H9 (cell line): Measurements from ENCODE around the gene TJAP1. TPM values are rescaled to one million over a fixed set of nuclear protein-coding genes. Genes with fewer than 3 reads are reported as not detected.

ENCODE experiments used
- DNase-seq: peaks from one replicate; pipeline ENCODE4 v3.0.0-alpha.2; 2017
- H2AFZ ChIP-seq: one replicate; pipeline ENCODE4 v1.6.1; 2013; ENCODE audit warnings: mild to moderate bottlenecking, low read length, control low read depth, moderate library complexity
- H2AK5ac ChIP-seq: 2 replicates; pipeline ENCODE4 v1.6.1; 2013; ENCODE audit warnings: low read length, control low read depth, mixed read lengths; ENCODE audit not compliant: insufficient read length
- H2BK120ac ChIP-seq: one replicate; pipeline ENCODE4 v1.6.1; 2013; ENCODE audit warnings: low read depth, mild to moderate bottlenecking, low read length, control low read depth, inconsistent platforms; ENCODE audit not compliant: poor library complexity, severe bottlenecking
- H2BK12ac ChIP-seq: 2 replicates; pipeline ENCODE4 v1.6.1; 2013; ENCODE audit warnings: low read length, control low read depth, mixed read lengths, low read depth; ENCODE audit not compliant: insufficient read length
- H2BK15ac ChIP-seq: 2 replicates; pipeline ENCODE4 v1.6.1; 2013; ENCODE audit warnings: low read depth, low read length, control low read depth
- H2BK20ac ChIP-seq: one replicate; pipeline ENCODE4 v1.6.1; 2013; ENCODE audit warnings: low read depth, mild to moderate bottlenecking, low read length, control low read depth, inconsistent platforms; ENCODE audit not compliant: poor library complexity, severe bottlenecking
- H2BK5ac ChIP-seq: 2 replicates; pipeline ENCODE4 v1.6.1; 2013; ENCODE audit warnings: low read length, control low read depth, mixed read lengths; ENCODE audit not compliant: insufficient read length
- H3K14ac ChIP-seq: 2 replicates; pipeline ENCODE4 v1.6.1; 2013; ENCODE audit warnings: low read length, control low read depth; ENCODE audit not compliant: insufficient read depth
- H3K18ac ChIP-seq: 2 replicates; pipeline ENCODE4 v1.6.1; 2013; ENCODE audit warnings: low read depth, mild to moderate bottlenecking, mixed read lengths, low read length, control low read depth; ENCODE audit not compliant: insufficient read length
- H3K23ac ChIP-seq: 2 replicates; pipeline ENCODE4 v1.6.1; 2013; ENCODE audit warnings: low read length, control low read depth, mixed read lengths, low read depth; ENCODE audit not compliant: insufficient read length
- H3K23me2 ChIP-seq: 2 replicates; pipeline ENCODE4 v1.6.1; 2013; ENCODE audit warnings: low read depth, mild to moderate bottlenecking, mixed read lengths, low read length, control low read depth; ENCODE audit not compliant: insufficient read length, poor library complexity, severe bottlenecking
- H3K27ac ChIP-seq: 2 replicates; pipeline ENCODE4 v1.5.1; 2013; ENCODE audit warnings: low read length, control low read depth, mixed read lengths, low read depth; ENCODE audit not compliant: insufficient read length
- H3K27me3 ChIP-seq: 2 replicates; pipeline ENCODE4 v1.6.1; 2013; ENCODE audit warnings: low read length, control low read depth, inconsistent platforms; ENCODE audit not compliant: insufficient read depth
- H3K4ac ChIP-seq: 2 replicates; pipeline ENCODE4 v1.6.1; 2013; ENCODE audit warnings: low read depth, mild to moderate bottlenecking, control low read depth, inconsistent platforms, low read length, moderate library complexity
- H3K4me1 ChIP-seq: 2 replicates; pipeline ENCODE4 v1.6.1; 2013; ENCODE audit warnings: low read length, control low read depth, inconsistent platforms; ENCODE audit not compliant: insufficient read depth
- H3K4me2 ChIP-seq: 2 replicates; pipeline ENCODE4 v1.6.1; 2013; ENCODE audit warnings: low read length, control low read depth, mixed read lengths; ENCODE audit not compliant: insufficient read length, insufficient read depth
- H3K56ac ChIP-seq: 2 replicates; pipeline ENCODE4 v1.6.1; 2013; ENCODE audit warnings: low read depth, mild to moderate bottlenecking, mixed read lengths, low read length, control low read depth; ENCODE audit not compliant: insufficient read length
- H3K79me1 ChIP-seq: 2 replicates; pipeline ENCODE4 v1.6.1; 2013; ENCODE audit warnings: low read depth, mild to moderate bottlenecking, moderate library complexity, low read length, control low read depth, inconsistent platforms; ENCODE audit not compliant: insufficient read depth, poor library complexity, severe bottlenecking
- H3K79me2 ChIP-seq: 2 replicates; pipeline ENCODE4 v1.6.1; 2013; ENCODE audit warnings: low read length, control low read depth, inconsistent platforms; ENCODE audit not compliant: insufficient read depth
- H3K9ac ChIP-seq: 2 replicates; pipeline ENCODE4 v1.6.1; 2013; ENCODE audit warnings: low read length, control low read depth, mixed read lengths; ENCODE audit not compliant: insufficient read length; ENCODE audit errors: extremely low read depth
- H3K9me3 ChIP-seq: one replicate; pipeline ENCODE4 v1.6.1; 2013; ENCODE audit warnings: low read depth, low read length, inconsistent platforms; ENCODE audit not compliant: control insufficient read depth
- H3T11ph ChIP-seq: one replicate; pipeline ENCODE4 v1.6.1; 2013; ENCODE audit warnings: mild to moderate bottlenecking, low read length, control low read depth, inconsistent platforms
- H4K20me1 ChIP-seq: one replicate; pipeline ENCODE4 v1.6.1; 2013; ENCODE audit not compliant: control insufficient read depth, insufficient read length, insufficient read depth
- H4K5ac ChIP-seq: 2 replicates; pipeline ENCODE4 v1.6.1; 2013; ENCODE audit warnings: low read depth, mild to moderate bottlenecking, mixed read lengths, low read length, control low read depth; ENCODE audit not compliant: insufficient read length
- H4K8ac ChIP-seq: replicated peaks from 2 replicates; pipeline ENCODE4 v1.6.1; 2013; ENCODE audit warnings: low read length, control low read depth, mixed read lengths, low read depth; ENCODE audit not compliant: insufficient read length
- H4K91ac ChIP-seq: 2 replicates; pipeline ENCODE4 v1.6.1; 2013; ENCODE audit warnings: low read depth, mild to moderate bottlenecking, moderate library complexity, mixed read lengths, low read length, control low read depth; ENCODE audit not compliant: insufficient read length
- H3K27ac Mint-ChIP-seq, 3 experiments: 2 replicates in 2 of 3; 3 replicates in 1 of 3; pipeline ENCODE4 v1.8.0; 2020 to 2021; ENCODE audit warnings: mixed read lengths in 3 of 3, mild to moderate bottlenecking in 1 of 3, moderate library complexity in 1 of 3
- H3K27me3 Mint-ChIP-seq: 2 replicates; pipeline ENCODE4 v1.8.0; 2021; ENCODE audit warnings: low read depth, mild to moderate bottlenecking, moderate library complexity, mixed read lengths
- H3K36me3 Mint-ChIP-seq, 3 experiments: 2 replicates in 2 of 3; 3 replicates in 1 of 3; pipeline ENCODE4 v1.8.0; 2020 to 2021; ENCODE audit warnings: low read depth in 3 of 3, mixed read lengths in 3 of 3; ENCODE audit not compliant: insufficient read depth in 1 of 3
- H3K4me1 Mint-ChIP-seq, 2 experiments: 2 replicates each; pipeline ENCODE4 v1.8.0; 2020; ENCODE audit warnings: mixed read lengths in 2 of 2
- H3K4me3 Mint-ChIP-seq, 2 experiments: 2 replicates in 1 of 2; 3 replicates in 1 of 2; pipeline ENCODE4 v1.8.0; 2020 to 2021; ENCODE audit warnings: mild to moderate bottlenecking in 2 of 2, mixed read lengths in 2 of 2, moderate library complexity in 1 of 2
- H3K9me3 Mint-ChIP-seq, 2 experiments: 2 replicates in 1 of 2; 3 replicates in 1 of 2; pipeline ENCODE4 v1.8.0; 2020; ENCODE audit warnings: mild to moderate bottlenecking in 2 of 2, mixed read lengths in 2 of 2, moderate library complexity in 1 of 2
- CTCF ChIP-seq: fragments of 200-600 bp; sonication (generic); conservative IDR thresholded peaks from 3 replicates; pipeline ENCODE4 v1.8.0; 2021; ENCODE audit warnings: antibody characterized with exemption, mild to moderate bottlenecking
- WGBS: extraction: QIAGEN DNeasy Blood & Tissue Kit; methylation state at CpG from one replicate; pipeline ENCODE4 v1.1.7; 2013; ENCODE audit warnings: missing lambda C conversion rate, low lambda C conversion rate, mixed read lengths; ENCODE audit not compliant: insufficient read length; ENCODE audit errors: extremely low coverage; 5-methylcytosine and 5-hydroxymethylcytosine counted together
- total RNA-seq: library from RNA; stranded (reverse); gene quantifications from 2 replicates; pipeline ENCODE4 v1.2.1, GENCODE V29; 2021

The TJAP1 gene
- total RNA-seq, 1 experiment from 2014 or later = 45.1 TPM

GRCh38 chr6:43523284-43523683 is 45.9 kb downstream of the TJAP1 start:
- H3K79me1 ChIP-seq = peaks cover 2% of the 10 kb centered on the region
- H3K56ac ChIP-seq = no peak overlapping the region
- no peaks in the 10 kb centered on the region for H3K9me3 Mint-ChIP-seq
- DNase-seq = no peak
- H3K14ac ChIP-seq = no peak overlapping the region
- H3K9ac ChIP-seq = no peak overlapping the region
- no peak overlapping the region for H3K23ac ChIP-seq
- TF ChIP-seq CTCF = no peak
- H3K27ac ChIP-seq = no peak overlapping the region
- no peak overlapping the region for H4K91ac ChIP-seq
- no peaks in the 10 kb centered on the region for H3K27me3 Mint-ChIP-seq
- no peak overlapping the region for H4K5ac ChIP-seq
- no peaks in the 10 kb centered on the region for H3K23me2 ChIP-seq
- no peaks in the 10 kb centered on the region for H3K27me3 ChIP-seq
- no peaks in the 10 kb centered on the region for H3K9me3 ChIP-seq
- H3K4me1 ChIP-seq = no peaks in the 10 kb centered on the region
- no peak overlapping the region for H2BK120ac ChIP-seq
- H2BK12ac ChIP-seq = no peak overlapping the region
- no peaks in the 10 kb centered on the region for H4K20me1 ChIP-seq
- H2BK15ac ChIP-seq = no peak overlapping the region
- no peak overlapping the region for H3K4ac ChIP-seq
- no peak overlapping the region for H2BK20ac ChIP-seq
- peaks cover under 1% of the 10 kb centered on the region; the same call in 1 of the 2 replicates for H3K79me2 ChIP-seq
- no peak overlapping the region for H2AFZ ChIP-seq
- H2BK5ac ChIP-seq = no peak overlapping the region
- no peak overlapping the region for H3K18ac ChIP-seq
- no peak overlapping the region for H3T11ph ChIP-seq
- peaks cover 0 to 64% (median 48%) of the 10 kb centered on the region in 3 experiments; a peak in 5 of 7 replicates for H3K36me3 Mint-ChIP-seq
- no peak overlapping the region for H3K4me2 ChIP-seq
- H2AK5ac ChIP-seq = no peak overlapping the region
- no CpG with 5 or more reads among the region's 3 CpGs for WGBS
- H3K4me1 Mint-ChIP-seq = no peaks in the 10 kb centered on the region
- no peak overlapping the region for H4K8ac ChIP-seq
- H3K4me3 Mint-ChIP-seq = no peak overlapping the region
- no peak overlapping the region for H3K27ac Mint-ChIP-seq
